ENCODE results near the gene KLK14. TPM values are rescaled to one million over a fixed set of nuclear protein-coding genes. Genes with fewer than 3 reads are reported as not detected.

Gene KLK14
- total RNA-seq = not detected in 2 replicates

- no peak for DNase-seq (ENCODE audit: low read depth in 2 of 2)
These were observed at the start of gene KLK14 for GRCh38 chr19:51082611-51083010. TSS of gene KLK14 (minus strand) at chr19:51082887. CDS start at chr19:51082614, 273 bp downstream.

GRCh38 chr19:51131780-51132680 lies 49.3 kb upstream of the KLK14 start:
- DNase-seq (ENCODE audit: low read depth in 2 of 2) = peak in 1 of 2 donors; percentile 21

- DNase-seq (ENCODE audit: low read depth in 2 of 2) = no peak
These were observed 47.0 kb upstream of the KLK14 start for GRCh38 chr19:51129716-51130115.

- no peak for DNase-seq (ENCODE audit: low read depth in 2 of 2)
These were observed 45.5 kb upstream of the KLK14 start for GRCh38 chr19:51128227-51128626.

- peak in 1 of 2 donors; percentile 72 for DNase-seq (ENCODE audit: low read depth in 2 of 2)
These were observed 45.1 kb upstream of the KLK14 start for GRCh38 chr19:51127755-51128154.

GRCh38 chr19:51127032-51127431 lies 44.3 kb upstream of the KLK14 start:
- no peak for DNase-seq (ENCODE audit: low read depth in 2 of 2)

- no peak for DNase-seq (ENCODE audit: low read depth in 2 of 2)
These were observed 42.9 kb upstream of the KLK14 start for GRCh38 chr19:51125421-51126075.

- DNase-seq (ENCODE audit: low read depth in 2 of 2) = no peak
These were observed 42.0 kb upstream of the KLK14 start, which contains the start of gene SIGLEC9 for GRCh38 chr19:51124729-51125128. TSS of gene SIGLEC9 (plus strand) at chr19:51124906. CDS start at chr19:51124975, 69 bp downstream.

GRCh38 chr19:51124216-51124615 lies 41.5 kb upstream of the KLK14 start:
- DNase-seq (ENCODE audit: low read depth in 2 of 2) = no peak

- no peak for DNase-seq (ENCODE audit: low read depth in 2 of 2)
These were observed 41.1 kb upstream of the KLK14 start for GRCh38 chr19:51123802-51124201.

- no peak for DNase-seq (ENCODE audit: low read depth in 2 of 2)
These were observed 40.7 kb upstream of the KLK14 start for GRCh38 chr19:51123381-51123800.

- peak in 1 of 2 donors; percentile 12 for DNase-seq (ENCODE audit: low read depth in 2 of 2)
These were observed 39.7 kb upstream of the KLK14 start for GRCh38 chr19:51122112-51122981.

- DNase-seq (ENCODE audit: low read depth in 2 of 2) = no peak
These were observed 38.6 kb upstream of the KLK14 start for GRCh38 chr19:51121257-51121656.

GRCh38 chr19:51120160-51120559 lies 37.5 kb upstream of the KLK14 start:
- DNase-seq (ENCODE audit: low read depth in 2 of 2) = no peak

GRCh38 chr19:51119611-51120010 lies 36.9 kb upstream of the KLK14 start:
- no peak for DNase-seq (ENCODE audit: low read depth in 2 of 2)

GRCh38 chr19:51119101-51119500 lies 36.4 kb upstream of the KLK14 start:
- DNase-seq (ENCODE audit: low read depth in 2 of 2) = no peak

- DNase-seq (ENCODE audit: low read depth in 2 of 2) = no peak
These were observed 34.1 kb upstream of the KLK14 start for GRCh38 chr19:51116736-51117286.

- no peak for DNase-seq (ENCODE audit: low read depth in 2 of 2)
These were observed 31.5 kb upstream of the KLK14 start for GRCh38 chr19:51114087-51114729.

GRCh38 chr19:51111606-51112005 lies 28.9 kb upstream of the KLK14 start:
- no peak for DNase-seq (ENCODE audit: low read depth in 2 of 2)

GRCh38 chr19:51110666-51110971 lies 27.9 kb upstream of the KLK14 start:
- no peak for DNase-seq (ENCODE audit: low read depth in 2 of 2)

GRCh38 chr19:51108805-51109146 lies 26.1 kb upstream of the KLK14 start:
- DNase-seq (ENCODE audit: low read depth in 2 of 2) = no peak

Measured in dermis microvascular lymphatic vessel endothelial cell (primary cell).